ENCODE results near the gene PUS7.
A peak's percentile ranks its signal among the peaks of the same experiment; 100 is the strongest.
"Not testable (repeated sequence)": the region's sequence is repeated elsewhere in the genome, so short reads cannot be mapped to it uniquely, and the experiment has no call there.

The PUS7 gene

GRCh38 chr7:105521717-105522463, at the start of gene PUS7:
PUS7 (minus strand) TSS chr7:105522271; CDS start chr7:105508512, 13,759 bp downstream.
- DNase-seq: peak; percentile 76

- no peak for DNase-seq
These were observed 45.8 kb upstream of the PUS7 start for GRCh38 chr7:105567821-105568220.

GRCh38 chr7:105567024-105567423, 45.0 kb upstream of the PUS7 start:
- DNase-seq: no peak

- no peak for DNase-seq
These were observed 43.1 kb upstream of the PUS7 start for GRCh38 chr7:105565190-105565589.

GRCh38 chr7:105559926-105560325, 37.9 kb upstream of the PUS7 start:
- no peak for DNase-seq

GRCh38 chr7:105538339-105538738, 16.3 kb upstream of the PUS7 start:
- no peak for DNase-seq

- no peak for DNase-seq
These were observed 10.8 kb upstream of the PUS7 start for GRCh38 chr7:105532709-105533460.

- DNase-seq: peak; percentile 80
These were observed 10.0 kb upstream of the PUS7 start, which contains the start of gene RINT1 for GRCh38 chr7:105531792-105532671. RINT1 (plus strand) TSS chr7:105532201; CDS start chr7:105532316, 115 bp downstream.

GRCh38 chr7:105530546-105530945, 8.5 kb upstream of the PUS7 start:
- no peak for DNase-seq

- DNase-seq: no peak
These were observed 8.1 kb upstream of the PUS7 start for GRCh38 chr7:105530126-105530525.

- not testable (repeated sequence) for DNase-seq
These were observed 5.7 kb upstream of the PUS7 start for GRCh38 chr7:105527737-105528136.

GRCh38 chr7:105524840-105525239, 2.8 kb upstream of the PUS7 start:
- no peak for DNase-seq

- not testable (repeated sequence) for DNase-seq
These were observed 2.4 kb upstream of the PUS7 start for GRCh38 chr7:105524423-105524822.

- no peak for DNase-seq
These were observed 899 bp downstream of the PUS7 start for GRCh38 chr7:105521027-105521716.

GRCh38 chr7:105520620-105521019, 1.5 kb downstream of the PUS7 start:
- DNase-seq: not testable (repeated sequence)

- no peak for DNase-seq
These were observed 2.7 kb downstream of the PUS7 start for GRCh38 chr7:105519353-105519752.

- DNase-seq: not testable (repeated sequence)
These were observed 6.5 kb downstream of the PUS7 start for GRCh38 chr7:105515610-105516009.

- DNase-seq: no peak
These were observed 9.0 kb downstream of the PUS7 start for GRCh38 chr7:105512926-105513526.

- DNase-seq: no peak
These were observed 9.7 kb downstream of the PUS7 start for GRCh38 chr7:105512415-105512814.

- DNase-seq: no peak
These were observed 19.9 kb downstream of the PUS7 start for GRCh38 chr7:105502173-105502572.

- DNase-seq: no peak
These were observed 25.1 kb downstream of the PUS7 start for GRCh38 chr7:105497016-105497415.

GRCh38 chr7:105496521-105496920, 25.6 kb downstream of the PUS7 start:
- no peak for DNase-seq
